T follicular helper cell (primary cell): Measurements from ENCODE around the gene ORM2.
"Not testable (repeated sequence)": the region's sequence is repeated elsewhere in the genome, so short reads cannot be mapped to it uniquely, and the experiment has no call there.

Experiments used
- DNase-seq: peaks from one replicate; pipeline ENCODE4 v3.0.0-alpha.2; 2020; ENCODE audit warnings: low read depth

ORM2 gene

DNA sequence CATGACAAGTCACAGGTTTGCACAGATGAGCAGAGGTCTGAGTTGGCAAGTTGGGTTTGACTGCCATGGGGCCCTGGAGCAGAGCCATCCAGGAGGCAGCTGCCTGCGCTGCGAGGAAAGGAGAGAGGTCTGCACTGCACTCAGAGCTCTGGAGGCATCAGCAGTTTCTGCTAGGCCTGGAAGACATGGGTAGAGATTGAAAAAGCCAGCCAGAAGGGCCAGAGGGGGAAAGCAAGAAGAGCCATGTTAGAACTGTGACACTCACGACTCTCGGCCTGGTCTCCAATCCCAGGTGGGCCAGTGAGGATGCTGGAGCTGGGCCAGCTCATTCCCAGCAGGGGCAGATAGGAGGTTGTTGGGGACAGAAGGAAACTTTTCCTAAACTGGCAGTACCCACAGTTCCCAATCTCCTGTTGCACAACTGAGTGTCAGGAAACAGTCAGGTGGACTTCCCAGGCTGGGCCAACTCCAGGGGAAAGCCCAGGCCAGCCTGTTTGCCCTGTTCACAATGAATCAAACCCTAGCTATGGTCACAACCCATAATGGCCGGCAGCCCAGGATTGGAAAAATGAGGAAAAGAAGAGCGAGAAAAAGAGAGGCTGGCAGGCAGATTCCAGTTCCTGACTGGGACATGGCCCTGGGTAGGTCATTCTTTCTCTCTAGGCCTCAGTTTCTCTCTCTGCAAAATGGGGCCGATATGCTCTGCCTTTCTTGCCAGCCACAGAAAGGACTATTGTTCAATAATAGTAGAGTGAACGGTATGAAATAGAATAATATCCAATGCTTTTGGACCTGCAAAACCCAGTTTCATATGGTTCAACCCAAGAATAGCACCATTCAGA lies 14.6 kb upstream of the ORM2 start:
- no peak for DNase-seq

DNA sequence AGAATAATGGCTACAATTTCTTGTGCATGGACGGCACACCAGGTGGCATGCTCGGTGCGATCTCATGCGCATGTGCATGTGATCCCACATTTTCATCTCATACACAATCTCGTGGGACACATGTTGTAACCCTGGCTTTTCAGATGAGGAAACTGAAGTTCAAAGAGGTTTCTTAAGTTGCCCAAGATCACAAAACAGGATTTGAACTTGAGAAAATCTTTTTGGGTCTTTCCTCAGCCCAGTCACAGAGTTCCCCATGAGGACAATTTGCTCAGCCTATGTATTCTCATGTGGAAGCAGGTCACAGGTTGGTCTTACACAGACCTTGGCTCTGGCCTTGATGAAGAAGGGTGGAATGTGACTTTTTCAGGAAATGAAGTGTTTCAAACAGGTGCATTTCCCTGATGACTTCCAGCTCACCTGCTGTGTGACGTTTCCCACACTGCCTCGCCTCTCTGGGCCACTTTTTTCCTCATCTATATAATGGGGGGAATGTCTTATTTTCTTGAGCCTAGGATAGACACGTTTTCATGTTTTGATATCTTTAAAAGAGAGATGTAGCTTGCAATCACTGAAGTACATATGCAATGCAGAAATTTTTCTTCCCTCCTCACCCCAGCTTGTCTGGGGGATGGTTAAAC lies 13.8 kb upstream of the ORM2 start:
- DNase-seq, result no peak

DNA sequence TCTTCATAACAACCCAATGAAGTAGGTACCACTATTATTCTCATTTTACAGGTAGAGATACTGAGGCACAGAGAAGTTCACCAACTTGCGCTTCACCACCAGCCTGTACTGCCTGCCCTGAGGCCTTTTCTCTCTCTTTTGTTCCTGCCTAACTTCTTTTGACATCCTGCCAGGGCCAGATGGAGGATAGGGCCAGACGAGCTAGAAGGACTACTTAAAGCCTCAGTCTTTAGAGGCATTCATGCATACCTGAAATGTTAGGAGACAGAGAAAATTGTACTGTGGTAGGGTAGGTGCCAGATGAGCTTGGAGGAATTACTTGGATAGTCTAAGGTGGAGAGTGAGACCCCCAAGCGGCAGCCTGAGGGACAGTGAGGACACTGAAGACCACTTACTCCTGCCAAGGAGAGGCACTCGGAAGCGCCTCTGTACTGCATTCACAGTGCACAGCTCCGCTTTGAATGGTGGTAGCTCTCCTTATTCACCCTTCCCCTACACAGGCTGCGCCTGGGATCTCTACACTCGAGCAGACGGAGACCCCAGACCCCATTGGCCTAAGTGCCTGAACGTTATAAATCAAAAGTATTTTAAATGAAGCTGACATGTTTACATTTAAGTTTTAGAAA lies 13.0 kb upstream of the ORM2 start:
- DNase-seq, result no peak

- DNase-seq, result no peak
Observed at GRCh38 chr9:114317665-114318357, 11.9 kb upstream of the ORM2 start.

- DNase-seq, result no peak
Observed at GRCh38 chr9:114318416-114318815, 11.3 kb upstream of the ORM2 start.

GRCh38 chr9:114319147-114319546 lies 10.5 kb upstream of the ORM2 start:
- no peak for DNase-seq

DNA sequence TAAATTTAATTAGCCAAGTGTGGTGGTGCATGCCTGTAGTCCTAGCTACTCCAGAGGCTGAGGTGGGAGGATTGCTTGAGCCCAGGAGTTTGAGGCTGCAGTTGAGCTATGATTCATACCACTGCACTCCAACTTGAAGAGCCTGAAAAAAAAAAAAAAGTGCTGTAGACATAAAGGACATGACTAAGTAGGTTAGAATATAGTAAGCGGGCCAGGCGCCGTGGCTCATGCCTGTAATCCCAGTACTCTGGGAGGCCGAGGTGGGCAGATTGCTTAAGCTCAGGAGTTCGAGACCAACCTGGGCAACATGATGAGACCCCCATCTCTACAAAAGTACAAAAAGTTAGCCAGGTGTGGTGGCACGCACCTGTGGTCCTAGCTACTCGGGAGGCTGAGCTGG lies 9.0 kb upstream of the ORM2 start:
- DNase-seq, result not testable (repeated sequence)

GRCh38 chr9:114321759-114322158 lies 7.9 kb upstream of the ORM2 start:
- DNase-seq, result no peak

- DNase-seq, result not testable (repeated sequence)
Observed at GRCh38 chr9:114322160-114322818, 7.4 kb upstream of the ORM2 start.

DNA sequence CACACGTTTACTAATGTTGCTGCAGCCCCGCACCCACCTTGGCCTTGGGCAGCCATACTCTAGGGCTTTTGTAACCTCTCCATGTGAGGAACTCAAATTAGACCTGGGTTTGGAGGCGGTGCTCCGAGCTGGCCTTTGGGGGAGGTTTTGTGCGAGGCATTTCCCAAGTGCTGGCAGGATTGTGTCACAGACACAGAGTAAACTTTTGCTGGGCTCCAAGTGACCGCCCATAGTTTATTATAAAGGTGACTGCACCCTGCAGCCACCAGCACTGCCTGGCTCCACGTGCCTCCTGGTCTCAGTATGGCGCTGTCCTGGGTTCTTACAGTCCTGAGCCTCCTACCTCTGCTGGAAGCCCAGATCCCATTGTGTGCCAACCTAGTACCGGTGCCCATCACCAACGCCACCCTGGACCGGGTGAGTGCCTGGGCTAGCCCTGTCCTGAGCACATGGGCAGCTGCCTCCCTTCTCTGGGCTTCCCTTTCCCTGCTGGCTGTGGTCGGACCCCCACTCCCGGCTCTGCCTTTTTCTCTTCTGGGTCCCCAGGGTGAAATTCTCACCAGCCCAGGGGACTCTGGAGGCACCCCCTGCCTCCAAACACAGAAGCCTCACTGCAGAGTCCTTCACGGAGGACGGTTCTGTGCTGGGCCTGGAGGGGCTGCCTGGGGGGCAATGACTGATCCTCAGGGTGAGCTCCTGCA lies 6.7 kb upstream of the ORM2 start, which contains the start of gene ORM1:
Gene ORM1 (plus strand): TSS at position 268 of the 701 bp plus-strand sequence. CDS start 36 bp downstream, at position 304.
- DNase-seq, result not testable (repeated sequence)

GRCh38 chr9:114323849-114324248 lies 5.8 kb upstream of the ORM2 start:
- not testable (repeated sequence) for DNase-seq

DNA sequence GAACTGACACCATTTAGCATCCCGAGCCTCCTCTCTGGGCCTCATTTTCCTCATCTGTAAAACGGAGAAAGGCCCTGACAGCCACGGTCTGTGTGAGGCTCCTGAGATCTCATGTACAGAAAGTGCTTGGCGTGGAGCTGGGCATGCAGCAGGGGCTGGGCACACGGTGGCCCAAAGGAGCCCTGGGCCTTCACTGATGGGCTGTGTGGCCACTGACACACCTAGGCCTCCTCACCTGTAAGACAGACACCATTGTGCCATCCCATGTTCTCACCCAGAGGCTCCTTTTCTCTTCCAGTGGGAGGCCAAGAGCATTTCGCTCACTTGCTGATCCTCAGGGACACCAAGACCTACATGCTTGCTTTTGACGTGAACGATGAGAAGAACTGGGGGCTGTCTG lies 5.2 kb upstream of the ORM2 start:
- DNase-seq, result no peak

DNA sequence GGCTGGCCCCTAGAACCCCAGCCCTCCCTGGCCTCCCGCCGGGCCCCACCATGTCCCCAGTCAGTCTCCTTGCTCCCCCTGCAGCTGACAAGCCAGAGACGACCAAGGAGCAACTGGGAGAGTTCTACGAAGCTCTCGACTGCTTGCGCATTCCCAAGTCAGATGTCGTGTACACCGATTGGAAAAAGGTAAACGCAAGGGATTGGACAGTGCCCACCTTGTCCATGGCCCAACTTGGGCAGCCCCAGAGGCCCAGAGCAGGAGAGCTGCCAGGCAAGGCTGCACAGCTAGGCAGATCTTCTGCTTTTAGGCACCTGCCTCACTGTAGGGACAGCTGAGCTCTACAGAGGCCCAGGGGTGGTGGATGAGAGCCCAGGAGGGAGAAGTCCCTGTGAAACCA lies 4.7 kb upstream of the ORM2 start:
- DNase-seq, result not testable (repeated sequence)

- DNase-seq, result not testable (repeated sequence)
Observed at GRCh38 chr9:114325684-114326254, 3.9 kb upstream of the ORM2 start.

GRCh38 chr9:114327749-114328148 lies 1.9 kb upstream of the ORM2 start:
- DNase-seq, result no peak

- not testable (repeated sequence) for DNase-seq
Observed at GRCh38 chr9:114328357-114328820, 1.3 kb upstream of the ORM2 start.

DNA sequence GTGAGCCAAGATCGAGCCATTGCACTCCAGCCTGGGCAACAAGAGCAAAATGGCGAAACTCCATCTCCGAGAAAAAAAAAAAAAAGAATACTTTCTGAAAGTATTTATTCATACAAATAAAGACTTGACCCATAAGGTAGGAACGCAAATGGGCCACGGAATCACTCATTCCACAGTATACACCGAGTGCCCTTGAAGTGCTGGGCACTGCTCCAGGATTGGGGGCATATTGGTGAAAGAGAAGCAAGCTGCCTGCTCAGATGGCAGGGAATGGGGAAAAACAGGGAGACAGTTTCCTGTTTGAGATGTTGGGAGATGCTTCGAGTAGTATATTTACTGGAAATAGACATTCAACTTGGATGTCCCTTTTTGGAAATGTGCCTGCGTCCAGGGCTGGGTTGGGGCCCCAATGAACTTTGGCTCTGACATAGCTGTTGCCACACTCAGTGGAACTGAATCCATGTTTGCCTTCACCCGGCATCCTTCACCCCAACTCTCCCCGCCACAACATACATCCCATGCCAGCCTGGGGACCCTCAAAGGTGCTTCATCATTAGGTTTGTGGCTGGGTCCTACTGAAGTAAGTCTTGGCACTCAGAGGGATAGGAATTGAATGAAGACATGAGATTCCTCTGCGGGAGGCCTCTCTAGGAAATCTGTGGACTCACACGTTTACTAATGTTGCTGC lies 588 bp upstream of the ORM2 start:
- DNase-seq, result not testable (repeated sequence)

DNA sequence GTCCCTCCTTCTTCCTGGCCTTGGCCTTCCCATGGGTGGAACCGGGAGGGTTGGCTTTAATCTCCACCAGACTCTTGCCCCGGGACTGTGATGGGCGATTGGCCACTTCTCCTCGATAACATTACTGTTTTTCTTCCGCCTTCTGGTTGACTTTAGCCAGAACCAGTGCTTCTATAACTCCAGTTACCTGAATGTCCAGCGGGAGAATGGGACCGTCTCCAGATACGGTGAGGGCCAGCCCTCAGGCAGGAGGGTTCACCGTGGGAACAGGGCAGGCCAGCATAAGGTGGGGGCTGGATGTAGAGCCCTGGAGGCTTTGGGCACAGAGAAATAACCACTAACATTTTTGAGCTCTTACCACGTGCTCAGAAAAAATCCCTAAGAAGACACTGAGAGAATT lies 967 bp downstream of the ORM2 start:
- DNase-seq, result no peak

DNA sequence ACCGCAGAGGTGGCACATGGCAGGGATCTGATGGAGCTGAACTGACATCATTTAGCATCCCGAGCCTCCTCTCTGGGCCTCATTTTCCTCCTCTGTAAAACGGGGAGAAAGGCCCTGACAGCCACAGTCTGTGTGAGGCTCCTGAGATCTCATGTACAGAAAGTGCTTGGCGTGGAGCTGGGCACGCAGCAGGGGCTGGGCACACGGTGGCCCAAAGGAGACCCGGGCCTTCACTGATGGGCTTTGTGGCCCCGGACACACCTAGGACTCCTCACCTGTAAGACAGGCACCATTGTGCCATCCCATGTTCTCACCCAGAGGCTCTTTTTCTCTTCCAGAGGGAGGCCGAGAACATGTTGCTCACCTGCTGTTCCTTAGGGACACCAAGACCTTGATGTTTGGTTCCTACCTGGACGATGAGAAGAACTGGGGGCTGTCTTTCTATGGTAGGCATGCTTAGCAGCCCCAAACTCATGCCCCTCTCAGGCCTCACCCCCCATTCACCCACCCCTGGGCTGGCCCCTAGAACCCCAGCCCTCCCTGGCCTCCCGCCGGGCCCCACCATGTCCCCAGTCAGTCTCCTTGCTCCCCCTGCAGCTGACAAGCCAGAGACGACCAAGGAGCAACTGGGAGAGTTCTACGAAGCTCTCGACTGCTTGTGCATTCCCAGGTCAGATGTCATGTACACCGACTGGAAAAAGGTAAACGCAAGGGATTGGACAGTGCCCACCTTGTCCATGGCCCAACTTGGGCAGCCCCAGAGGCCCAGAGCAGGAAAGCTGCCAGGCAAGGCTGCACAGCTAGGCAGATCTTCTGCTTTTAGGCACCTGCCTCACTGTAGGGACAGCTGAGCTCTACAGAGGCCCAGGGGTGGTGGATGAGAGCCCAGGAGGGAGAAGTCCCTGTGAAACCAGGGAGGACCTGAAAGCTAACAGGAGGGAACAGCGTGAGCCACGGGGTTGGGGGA lies 1.8 kb downstream of the ORM2 start:
- DNase-seq, result not testable (repeated sequence)
